Measurements from ENCODE around the gene UQCRC2. TPM values are rescaled to one million over a fixed set of nuclear protein-coding genes. Genes with fewer than 3 reads are reported as not detected.

The UQCRC2 gene
- polyA plus RNA-seq, 2 of the 4 experiments (the other 2 are of a cell fraction): 237 to 295 TPM

GRCh38 chr16:21964353-21964752 is 11.2 kb downstream of the UQCRC2 start (continued):
- TF ChIP-seq ATOH8 (CRISPR knock-in tag; IDR thresholded peaks at IDR 0.05; ENCODE audit: low read depth) (no peak), ZC3H11A (IDR thresholded peaks at IDR 0.05) (no peak), SMC3 (IDR thresholded peaks at IDR 0.05) (no peak), MAFK (IDR thresholded peaks at IDR 0.05; ENCODE audit: partially characterized antibody) (no peak), ZSCAN20 (CRISPR knock-in tag; IDR thresholded peaks at IDR 0.05) (no peak)

- ChIA-PET CTCF (no interaction called here), POLR2A (no interaction called here)
- H3K27ac ChIP-seq: no peak overlapping the region
- no peaks in the 10 kb centered on the region for H3K4me1 ChIP-seq
- WGBS (ENCODE audit: missing lambda C conversion rate): 93% methylated on average over 4 of the region's 4 CpGs
- TF ChIP-seq TP53 (CRISPR knock-in tag; IDR thresholded peaks at IDR 0.05) (no peak), MYC (IDR thresholded peaks at IDR 0.05; ENCODE audit: borderline replicate concordance, low read length) (no peak), CHD4 (IDR thresholded peaks at IDR 0.05; ENCODE audit: borderline replicate concordance) (no peak), ZFP36 (IDR thresholded peaks at IDR 0.05; ENCODE audit: borderline replicate concordance, partially characterized antibody) (no peak), SREBF2 (IDR thresholded peaks at IDR 0.05) (no peak), NFE2L2 (conservative IDR thresholded peaks at IDR 0.05; ENCODE audit: low read length) (no peak), SMC3 (IDR thresholded peaks at IDR 0.05) (no peak)
- no peak overlapping the region for H3K4me2 ChIP-seq
- H3K9me3 ChIP-seq: no peaks in the 10 kb centered on the region
- H3K4me3 ChIP-seq: no peak overlapping the region
- DNase-seq (ENCODE audit: low read depth in 1 of 2, low spot score in 1 of 2) (no peak), FAIRE-seq (no peak), ATAC-seq (no peak)
Measured at GRCh38 chr16:21971856-21972255, 18.7 kb downstream of the UQCRC2 start.

GRCh38 chr16:21973945-21974344 is 20.8 kb downstream of the UQCRC2 start:
- FAIRE-seq (no peak), ATAC-seq (no peak), DNase-seq (ENCODE audit: low read depth in 1 of 2, low spot score in 1 of 2) (no peak)
- WGBS (ENCODE audit: missing lambda C conversion rate): 93% methylated on average over 2 of the region's 2 CpGs
- Histone ChIP-seq H3K9me3 (no peaks in the 10 kb centered on the region), H3K4me1 (no peaks in the 10 kb centered on the region), H3K4me2 (no peak overlapping the region), H3K27ac (no peak overlapping the region), H3K4me3 (no peak overlapping the region)
- no peak for TF ChIP-seq HES2 (IDR thresholded peaks at IDR 0.05)
- no peak for TF ChIP-seq EHF (CRISPR knock-in tag; IDR thresholded peaks at IDR 0.05)
- TF ChIP-seq CBX8 (IDR thresholded peaks at IDR 0.05): no peak
- no peak for TF ChIP-seq CTCF (IDR thresholded peaks at IDR 0.05)
- TF ChIP-seq NPAS2 (CRISPR knock-in tag; IDR thresholded peaks at IDR 0.05; ENCODE audit: borderline replicate concordance): no peak
- TF ChIP-seq JUNB (IDR thresholded peaks at IDR 0.05): no peak
- TF ChIP-seq RCOR1 (IDR thresholded peaks at IDR 0.05; ENCODE audit: low read depth, low read length): no peak
- TF ChIP-seq E2F6 (IDR thresholded peaks at IDR 0.05; ENCODE audit: borderline replicate concordance, low read depth): no peak
- ChIA-PET CTCF (interaction anchor here (1.0 to 1.2 kb wide), 2 partner anchors 104 to 214 kb away, joined by 4 read pairs; no protein-coding TSS in a partner anchor), POLR2A (no interaction called here)

GRCh38 chr16:21980032-21980431 is 26.9 kb downstream of the UQCRC2 start:
- no peak overlapping the region for H3K4me3 ChIP-seq
- H3K4me2 ChIP-seq: no peak overlapping the region
- ChIA-PET CTCF (interaction anchor here (1.2 to 2.4 kb wide), 4 partner anchors 13 to 98 kb away, joined by 4 to 11 read pairs (median 4); partner anchors contain the start of gene PDZD9), POLR2A (no interaction called here)
- no peak for FAIRE-seq
- ATAC-seq: no peak; a peak in 1 of 6 replicates
- H3K4me1 ChIP-seq: no peaks in the 10 kb centered on the region
- 94% methylated on average over 3 of the region's 4 CpGs for WGBS (ENCODE audit: missing lambda C conversion rate)
- no peak for DNase-seq (ENCODE audit: low read depth in 1 of 2, low spot score in 1 of 2)
- H3K27ac ChIP-seq: no peak overlapping the region
- TF ChIP-seq ATOH8 (CRISPR knock-in tag; IDR thresholded peaks at IDR 0.05; ENCODE audit: low read depth): no peak
- no peak for TF ChIP-seq FOSB (CRISPR knock-in tag; IDR thresholded peaks at IDR 0.05)
- no peak for TF ChIP-seq NR3C1 (IDR thresholded peaks at IDR 0.05)
- no peak for TF ChIP-seq FOSL2 (IDR thresholded peaks at IDR 0.05)
- no peak for TF ChIP-seq FOSL2 (CRISPR knock-in tag; IDR thresholded peaks at IDR 0.05)
- TF ChIP-seq HOXA7 (CRISPR knock-in tag; IDR thresholded peaks at IDR 0.05): no peak
- no peak for TF ChIP-seq RAD21 (conservative IDR thresholded peaks at IDR 0.05 in 1 of 2, IDR thresholded peaks at IDR 0.05 in 1 of 2)
- TF ChIP-seq PBX3 (IDR thresholded peaks at IDR 0.05): no peak
- TF ChIP-seq ESRRA (IDR thresholded peaks at IDR 0.05; ENCODE audit: borderline replicate concordance, low read length): no peak
- no peak for TF ChIP-seq NFE2L2 (conservative IDR thresholded peaks at IDR 0.05; ENCODE audit: low read length)
- no peak for TF ChIP-seq RCOR1 (IDR thresholded peaks at IDR 0.05; ENCODE audit: low read depth, low read length)
- no peaks in the 10 kb centered on the region for H3K9me3 ChIP-seq
